A673 (cell line): ENCODE measurements around the gene CDC42BPB. TPM values are rescaled to one million over a fixed set of nuclear protein-coding genes. Genes with fewer than 3 reads are reported as not detected.

Experiments used
- BruUV-seq: library from RNA; stranded (reverse); fragments of 400-500 nt; replicated peaks from 2 replicates; lab custom pipeline; 2021; lab: Mats Ljungman, UMichigan
- CTCF ChIA-PET: fragments of 300-600 bp; sonication (Branson Sonifier 250); formaldehyde crosslinking; loops from one replicate; lab custom pipeline; 2022; ENCODE audit warnings: antibody characterized with exemption; lab: Charles Lee
- POLR2A ChIA-PET: fragments of 300-600 bp; sonication (Branson Sonifier 250); formaldehyde crosslinking; loops from one replicate; lab custom pipeline; 2022; ENCODE audit warnings: antibody characterized with exemption; ENCODE audit not compliant: low non-redundant PET; lab: Charles Lee
- DNase-seq: peaks from one replicate; pipeline ENCODE4 v3.0.0-alpha.2; 2015; ENCODE audit warnings: low spot score
- H3K27ac ChIP-seq: fragments of 200-600 bp; sonication (generic); 2 replicates; pipeline ENCODE4 v1.5.1; 2016; ENCODE audit warnings: mixed run types, low read depth, mild to moderate bottlenecking, mixed read lengths, antibody characterized with exemption, low read length; ENCODE audit not compliant: poor library complexity, severe bottlenecking
- H3K27me3 ChIP-seq: fragments of 200-600 bp; sonication (generic); replicated peaks from 2 replicates; pipeline ENCODE4 v1.6.1; 2017; ENCODE audit warnings: mixed run types, low read depth, mild to moderate bottlenecking, mixed read lengths, antibody characterized with exemption, low read length; ENCODE audit not compliant: insufficient read depth, poor library complexity
- H3K36me3 ChIP-seq: fragments of 200-600 bp; sonication (generic); 2 replicates; pipeline ENCODE4 v1.6.1; 2016; ENCODE audit warnings: mixed run types, mild to moderate bottlenecking, mixed read lengths, antibody characterized with exemption, low read length; ENCODE audit not compliant: insufficient read depth, poor library complexity, severe bottlenecking
- H3K4me1 ChIP-seq: fragments of 200-600 bp; sonication (generic); 2 replicates; pipeline ENCODE4 v1.6.1; 2017; ENCODE audit warnings: mixed run types, mild to moderate bottlenecking, mixed read lengths, antibody characterized with exemption, low read length; ENCODE audit not compliant: insufficient read depth, poor library complexity, severe bottlenecking
- H3K4me3 ChIP-seq: fragments of 200-600 bp; sonication (generic); 2 replicates; pipeline ENCODE4 v1.5.1; 2016; ENCODE audit warnings: low read depth, mixed run types, mild to moderate bottlenecking, mixed read lengths, low read length; ENCODE audit not compliant: poor library complexity, severe bottlenecking
- H3K9me3 ChIP-seq: fragments of 200-600 bp; sonication (generic); 2 replicates; pipeline ENCODE4 v1.6.1; 2016; ENCODE audit warnings: mixed run types, low read depth, mild to moderate bottlenecking, mixed read lengths, antibody characterized with exemption, low read length; ENCODE audit not compliant: poor library complexity, severe bottlenecking
- EZH2 ChIP-seq: fragments of 200-600 bp; sonication (generic); IDR thresholded peaks from 2 replicates; pipeline ENCODE4 v1.6.1; 2017; ENCODE audit warnings: borderline replicate concordance, low read depth, mild to moderate bottlenecking, mixed read lengths, antibody characterized with exemption, low read length; ENCODE audit not compliant: poor library complexity, severe bottlenecking
- intact Hi-C: fragments of 100-400 bp; cut with micrococcal nuclease; formaldehyde crosslinking; loops from one replicate; pipeline ENCODE4 v1.10.0; 2022; ENCODE audit not compliant: unreplicated experiment
- total RNA-seq: library from RNA; stranded (reverse); gene quantifications from 2 replicates; pipeline ENCODE4 v1.2.3, GENCODE V29; 2021
- TF ChIP-seq, protein P1 (sequence below): fragments of 300-800, 200-600 bp; sonication (generic); conservative IDR thresholded peaks from 2 replicates; pipeline ENCODE4 v1.5.1; 2017; ENCODE audit warnings: low read depth, mild to moderate bottlenecking, antibody characterized with exemption, low read length, moderate library complexity, mixed read lengths

The CDC42BPB gene
- total RNA-seq, 1 experiment from 2014 or later: 103 TPM

DNA sequence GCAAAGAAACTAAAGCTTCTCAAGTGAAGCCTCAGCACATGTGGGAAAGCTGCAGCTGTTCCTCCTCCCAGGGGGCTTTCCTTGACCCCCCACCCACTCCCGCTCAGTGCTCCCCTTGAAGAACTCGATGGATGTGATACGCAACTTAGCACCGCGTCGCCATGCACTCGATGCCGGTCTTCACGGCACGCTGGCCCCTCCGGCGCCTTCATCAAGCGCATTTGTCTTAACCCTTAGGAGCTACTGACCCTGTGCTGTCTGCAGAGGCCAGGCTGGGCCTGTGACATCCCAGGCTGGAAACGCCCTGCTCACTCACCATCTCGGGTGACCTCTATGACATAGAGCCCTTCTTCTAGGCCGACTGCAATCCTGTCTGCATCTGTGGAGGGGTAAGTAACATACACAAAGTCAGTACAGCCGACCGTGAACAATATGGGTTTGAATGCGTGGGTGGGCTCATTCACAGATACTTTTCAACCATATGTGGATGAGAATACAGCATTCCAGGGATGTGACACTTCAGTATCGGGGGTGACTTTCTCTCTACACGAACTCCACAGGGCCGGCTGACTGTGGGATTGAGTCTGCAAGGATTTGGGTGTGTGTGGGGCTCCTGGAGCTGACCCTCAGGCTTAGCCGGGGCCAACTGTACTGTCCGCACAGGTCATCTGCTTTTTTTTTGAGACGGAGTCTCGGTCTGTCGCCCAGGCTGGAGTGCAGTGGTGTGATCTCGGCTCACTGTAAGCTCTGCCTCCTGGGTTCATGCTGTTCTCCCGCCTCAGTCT is 111.8 kb downstream of the CDC42BPB start:
- H3K4me1 ChIP-seq: peaks cover 8% of the 10 kb centered on the region
- no peak overlapping the region for H3K27ac ChIP-seq
- peaks cover 62% of the 10 kb centered on the region for H3K36me3 ChIP-seq
- H3K4me3 ChIP-seq: no peak overlapping the region
- no peaks in the 10 kb centered on the region for H3K27me3 ChIP-seq
- DNase-seq: no peak
- no peaks in the 10 kb centered on the region for H3K9me3 ChIP-seq
- POLR2A ChIA-PET: no interaction called here
- no peak for TF ChIP-seq EZH2
- TF ChIP-seq, protein P1, sequence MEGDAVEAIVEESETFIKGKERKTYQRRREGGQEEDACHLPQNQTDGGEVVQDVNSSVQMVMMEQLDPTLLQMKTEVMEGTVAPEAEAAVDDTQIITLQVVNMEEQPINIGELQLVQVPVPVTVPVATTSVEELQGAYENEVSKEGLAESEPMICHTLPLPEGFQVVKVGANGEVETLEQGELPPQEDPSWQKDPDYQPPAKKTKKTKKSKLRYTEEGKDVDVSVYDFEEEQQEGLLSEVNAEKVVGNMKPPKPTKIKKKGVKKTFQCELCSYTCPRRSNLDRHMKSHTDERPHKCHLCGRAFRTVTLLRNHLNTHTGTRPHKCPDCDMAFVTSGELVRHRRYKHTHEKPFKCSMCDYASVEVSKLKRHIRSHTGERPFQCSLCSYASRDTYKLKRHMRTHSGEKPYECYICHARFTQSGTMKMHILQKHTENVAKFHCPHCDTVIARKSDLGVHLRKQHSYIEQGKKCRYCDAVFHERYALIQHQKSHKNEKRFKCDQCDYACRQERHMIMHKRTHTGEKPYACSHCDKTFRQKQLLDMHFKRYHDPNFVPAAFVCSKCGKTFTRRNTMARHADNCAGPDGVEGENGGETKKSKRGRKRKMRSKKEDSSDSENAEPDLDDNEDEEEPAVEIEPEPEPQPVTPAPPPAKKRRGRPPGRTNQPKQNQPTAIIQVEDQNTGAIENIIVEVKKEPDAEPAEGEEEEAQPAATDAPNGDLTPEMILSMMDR: no peak
- intact Hi-C loops: no loop called here
- BruUV-seq: no TSS peak
- CTCF ChIA-PET: no interaction called here

DNA sequence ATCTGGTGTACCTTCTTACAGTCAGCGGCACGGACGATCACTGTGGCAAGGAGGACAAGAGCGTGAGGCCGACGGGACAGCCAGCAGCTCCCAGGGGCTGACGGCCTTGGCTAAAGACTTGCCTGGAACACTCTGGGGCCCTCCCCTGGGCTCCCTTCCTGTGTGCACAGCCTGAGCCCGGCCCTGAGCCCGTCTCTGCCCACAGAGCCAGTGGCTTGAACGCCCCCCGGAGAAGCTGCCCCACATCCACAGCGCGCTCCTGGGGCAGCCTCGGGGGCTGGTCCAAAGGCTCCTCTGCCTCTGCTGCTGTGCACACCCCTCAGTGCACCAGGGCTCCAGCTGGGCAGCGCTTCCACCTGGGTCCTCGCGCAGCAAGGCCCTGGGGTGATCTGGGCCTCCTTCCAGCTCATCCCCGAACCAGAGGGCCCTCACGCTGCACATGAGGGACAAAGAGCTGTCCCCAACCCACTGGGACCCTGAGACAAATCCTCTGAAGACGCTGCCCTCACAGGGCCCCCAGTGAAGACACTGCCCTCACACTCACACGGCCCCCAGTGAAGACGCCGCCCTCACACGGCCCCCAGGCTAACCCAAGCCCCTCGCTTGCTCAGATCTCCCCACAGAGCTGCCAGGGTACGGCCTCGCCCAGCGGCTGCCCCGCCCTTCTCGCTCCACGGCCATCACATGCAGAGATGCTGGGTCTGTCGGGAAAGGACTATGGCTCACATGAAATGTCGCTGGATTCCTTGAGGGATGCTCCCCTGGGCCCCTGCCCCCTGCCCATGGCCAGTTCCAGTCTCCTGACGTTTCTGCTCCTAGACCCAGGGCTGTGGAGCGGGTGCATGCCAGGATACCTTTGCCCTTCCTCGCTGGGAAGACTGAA is 112.7 kb downstream of the CDC42BPB start:
- BruUV-seq: no TSS peak
- ChIA-PET CTCF (no interaction called here), POLR2A (no interaction called here)
- Histone ChIP-seq H3K27ac (no peak overlapping the region), H3K27me3 (no peaks in the 10 kb centered on the region), H3K36me3 (peaks cover 59% of the 10 kb centered on the region), H3K4me1 (peaks cover 8% of the 10 kb centered on the region), H3K9me3 (no peaks in the 10 kb centered on the region), H3K4me3 (no peak overlapping the region)
- no peak for DNase-seq
- intact Hi-C loops: no loop called here
- TF ChIP-seq, protein P1: no peak
- no peak for TF ChIP-seq EZH2

DNA sequence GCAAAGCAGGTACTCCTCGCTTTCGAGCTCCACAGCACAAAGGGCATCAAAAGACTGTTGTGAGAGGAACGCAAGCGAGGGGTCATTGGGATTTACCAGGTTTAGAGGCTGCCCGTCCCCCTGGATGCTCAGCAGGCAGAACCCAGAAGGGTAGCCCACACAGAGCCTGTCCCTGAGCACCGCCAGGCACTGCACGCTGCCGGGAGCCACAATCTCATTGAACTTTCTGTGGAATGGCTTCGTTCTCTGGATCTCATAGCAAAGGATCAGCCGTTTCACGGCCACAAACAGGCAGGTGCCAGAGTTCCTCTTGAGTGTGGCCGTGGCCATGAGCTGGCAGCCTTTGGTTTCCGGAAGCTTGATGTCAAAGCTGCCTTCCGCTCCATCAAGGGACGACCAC is 113.4 kb downstream of the CDC42BPB start:
- DNase-seq: no peak
- POLR2A ChIA-PET: no interaction called here
- CTCF ChIA-PET: no interaction called here
- no peak overlapping the region for H3K27ac ChIP-seq
- H3K9me3 ChIP-seq: no peaks in the 10 kb centered on the region
- H3K4me3 ChIP-seq: no peak overlapping the region
- BruUV-seq: TSS peak; percentile 35
- TF ChIP-seq, protein P1: no peak
- TF ChIP-seq EZH2: no peak
- intact Hi-C loops: no loop called here
- no peaks in the 10 kb centered on the region for H3K27me3 ChIP-seq
- peaks cover 8% of the 10 kb centered on the region for H3K4me1 ChIP-seq
- peaks cover 59% of the 10 kb centered on the region for H3K36me3 ChIP-seq
